NCI-H446 (cell line): Measurements from ENCODE around the gene LDB3.

Experiments used
- DNase-seq, 2 experiments: peaks; one replicate each; lab custom pipeline; 2025; lab: John Stamatoyannopoulos, UW

LDB3 gene

DNA sequence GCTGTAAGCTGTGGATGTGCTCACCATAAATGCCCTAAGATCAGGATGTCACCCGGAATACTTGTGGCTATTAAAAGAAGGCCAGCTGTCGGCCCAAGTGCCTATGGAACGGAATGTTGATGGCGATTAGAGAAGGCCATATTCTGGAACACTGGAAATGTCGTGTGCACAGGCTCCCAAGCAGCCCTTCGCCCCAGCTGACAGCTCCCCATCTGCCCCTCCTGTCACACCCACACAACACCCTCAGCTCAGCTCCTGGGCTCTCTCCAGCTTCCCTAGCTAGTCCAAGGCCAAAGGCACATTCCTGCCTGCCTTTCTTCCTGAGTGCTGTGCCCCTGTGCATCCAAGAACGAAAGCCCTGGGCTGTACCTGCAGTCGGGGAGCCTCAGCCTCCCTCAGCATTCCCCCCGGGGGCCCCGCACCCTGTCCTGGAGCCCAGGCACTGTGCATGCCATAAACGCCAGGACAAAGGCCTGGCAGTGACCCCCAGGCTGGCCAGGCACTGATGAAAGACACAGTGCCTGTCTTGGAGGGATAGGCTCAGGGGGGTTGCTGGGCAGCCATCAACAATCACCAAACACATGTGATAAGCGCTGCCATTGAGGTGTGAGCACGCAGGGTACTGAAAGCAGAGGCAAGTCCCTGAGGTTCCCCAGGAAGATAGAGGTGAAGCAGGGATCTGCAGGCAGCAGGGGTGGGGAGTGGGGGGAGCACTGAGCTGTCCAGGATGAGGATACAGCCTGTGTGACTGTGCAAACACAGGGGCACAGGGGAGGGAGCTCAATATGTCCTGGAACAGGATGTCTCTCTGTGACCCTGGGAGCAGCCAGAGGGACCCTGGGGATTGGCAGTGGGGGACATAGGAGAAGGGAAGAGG is 3.7 kb upstream of the LDB3 start:
- no peak for DNase-seq

DNA sequence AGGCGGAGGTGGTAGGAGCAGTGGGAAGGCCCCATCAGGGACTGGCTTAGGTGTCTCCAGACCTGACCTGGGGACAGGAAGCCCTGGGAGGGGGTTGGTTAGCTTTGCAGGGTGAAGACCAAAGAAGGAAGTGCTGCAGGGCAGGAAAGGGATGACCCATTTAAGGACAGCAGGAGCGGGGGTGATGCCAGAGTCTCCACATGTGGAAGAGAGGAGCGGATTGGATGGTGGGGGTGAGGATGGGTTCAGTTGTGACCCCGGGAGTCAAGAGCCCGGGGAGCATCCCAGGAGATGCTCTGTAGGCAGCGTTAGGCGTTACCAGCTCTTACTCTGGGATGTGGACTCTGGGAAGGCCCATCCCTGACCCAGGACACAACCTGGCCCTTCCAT is 3.1 kb upstream of the LDB3 start:
- no peak for DNase-seq

DNA sequence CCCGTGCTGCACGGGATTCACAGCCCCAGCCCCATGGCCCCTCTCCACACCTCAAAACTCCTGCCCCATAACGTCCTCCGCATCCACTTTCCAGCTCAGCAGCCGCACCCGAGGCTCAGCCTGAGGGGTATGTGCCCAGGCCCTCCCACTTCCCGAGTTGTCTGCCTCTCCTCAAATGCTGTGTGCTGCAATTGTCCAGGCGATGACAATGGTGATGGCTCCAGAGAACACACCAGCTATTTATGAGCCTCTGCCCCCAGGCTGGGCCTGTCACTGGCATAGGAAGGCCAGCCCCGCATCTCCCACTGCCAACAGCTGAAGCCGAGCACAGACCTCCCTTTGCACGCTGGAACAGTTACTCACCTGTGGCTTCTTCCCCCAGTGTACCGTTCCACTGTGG is 2.4 kb upstream of the LDB3 start:
- no peak for DNase-seq

DNA sequence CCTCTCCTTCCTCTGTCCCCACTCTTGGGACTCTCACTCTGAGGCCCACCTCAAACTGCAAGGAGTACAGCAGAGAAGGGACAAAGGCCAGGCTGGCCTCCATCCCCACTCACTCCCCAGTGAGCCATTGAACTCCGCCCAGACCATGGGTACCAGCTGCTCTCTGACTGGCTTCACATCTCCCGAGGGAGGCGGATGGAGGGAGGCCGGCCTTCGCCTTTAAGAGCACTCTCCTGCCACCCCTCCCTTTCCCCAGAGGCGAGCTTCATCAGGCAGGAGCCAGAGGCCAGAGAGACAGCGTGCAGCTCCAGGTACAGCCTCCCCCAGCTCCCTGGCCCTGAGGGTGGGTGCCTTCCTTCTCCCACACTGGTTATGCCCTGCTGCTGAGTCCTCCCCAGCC is 1.8 kb upstream of the LDB3 start:
- no peak for DNase-seq

DNA sequence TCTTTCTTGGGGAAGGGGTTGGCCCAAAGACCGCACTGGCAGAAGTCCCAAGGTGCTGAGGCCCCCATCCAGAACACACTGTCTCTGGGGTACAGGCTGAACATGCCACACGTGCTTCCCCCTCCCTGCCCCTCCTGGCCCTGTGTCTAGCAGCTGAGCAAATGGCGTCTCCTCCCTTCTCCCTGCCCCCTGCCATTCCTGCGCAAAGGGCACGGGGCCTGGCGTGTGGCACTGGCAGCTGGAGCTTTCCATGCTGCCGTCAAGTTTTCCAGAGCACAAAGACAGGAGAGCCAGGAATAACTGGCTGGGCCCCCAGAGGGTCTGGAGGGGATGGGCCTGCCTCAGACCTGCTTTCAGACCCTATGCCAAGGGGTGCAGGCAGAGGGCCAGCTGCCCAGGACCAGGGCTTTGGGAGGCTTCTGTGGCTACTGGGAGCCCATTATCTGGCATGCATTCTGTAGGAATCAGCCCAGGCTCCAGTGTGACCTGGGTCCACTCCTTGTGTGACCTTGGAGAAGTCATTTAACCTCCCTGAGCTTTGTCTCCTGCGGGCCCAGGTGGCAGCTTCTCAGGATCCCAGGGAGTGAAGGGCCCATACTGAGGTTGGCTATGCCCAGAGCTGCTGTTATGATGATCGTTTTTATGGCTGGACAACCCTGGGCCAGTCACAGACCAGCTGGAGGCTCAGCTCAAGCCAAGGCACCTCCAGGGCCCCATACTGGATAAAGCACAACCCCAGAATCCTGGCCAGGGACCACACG is 710 bp upstream of the LDB3 start:
- DNase-seq: peak in 1 of 2 experiments; percentile 39

DNA sequence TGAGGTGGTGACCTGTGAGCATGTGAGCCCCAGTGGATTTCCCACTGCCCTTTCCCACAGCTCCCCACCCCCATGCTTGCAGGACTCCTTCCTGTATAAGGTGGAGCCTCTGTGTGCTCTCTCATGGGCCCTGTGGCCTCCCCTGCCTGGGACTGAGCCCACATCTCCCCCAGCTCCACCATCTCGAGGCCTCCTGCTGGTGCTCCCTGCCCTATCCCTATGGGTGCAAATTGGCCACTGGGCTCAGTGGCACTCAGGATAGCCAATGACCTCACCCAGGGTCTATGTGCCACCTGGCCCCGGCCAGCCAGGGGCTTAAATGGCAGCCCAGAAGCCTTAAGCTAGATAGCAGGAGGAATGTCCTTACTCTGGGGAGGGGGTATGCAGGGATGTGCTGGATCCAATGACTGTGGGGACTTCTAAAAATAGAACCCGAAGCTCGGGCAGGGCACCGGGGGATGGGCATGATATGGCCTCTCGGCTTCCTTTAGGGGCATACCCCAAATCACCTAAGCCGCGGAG is 2.0 kb downstream of the LDB3 start:
- DNase-seq: no peak

DNA sequence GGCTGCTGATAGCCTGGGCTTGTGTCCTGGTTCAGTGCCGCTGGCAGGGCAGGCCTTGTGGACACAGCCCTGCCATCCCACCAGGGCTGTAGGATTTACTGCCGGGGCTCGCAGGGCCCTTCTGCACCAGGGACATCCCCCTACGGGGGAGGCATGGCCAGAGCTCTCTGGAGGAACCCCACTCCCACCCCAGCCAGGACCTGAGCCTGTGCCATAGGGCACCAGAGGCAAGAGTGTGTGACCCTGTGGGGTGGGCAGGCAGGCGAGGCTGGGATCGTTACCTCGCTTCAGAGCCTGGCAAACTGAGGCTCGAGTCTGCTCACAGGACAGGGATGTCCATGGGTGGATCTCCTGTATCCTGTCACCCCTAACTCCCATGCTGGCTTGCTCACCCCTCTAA is 2.6 kb downstream of the LDB3 start:
- no peak for DNase-seq

DNA sequence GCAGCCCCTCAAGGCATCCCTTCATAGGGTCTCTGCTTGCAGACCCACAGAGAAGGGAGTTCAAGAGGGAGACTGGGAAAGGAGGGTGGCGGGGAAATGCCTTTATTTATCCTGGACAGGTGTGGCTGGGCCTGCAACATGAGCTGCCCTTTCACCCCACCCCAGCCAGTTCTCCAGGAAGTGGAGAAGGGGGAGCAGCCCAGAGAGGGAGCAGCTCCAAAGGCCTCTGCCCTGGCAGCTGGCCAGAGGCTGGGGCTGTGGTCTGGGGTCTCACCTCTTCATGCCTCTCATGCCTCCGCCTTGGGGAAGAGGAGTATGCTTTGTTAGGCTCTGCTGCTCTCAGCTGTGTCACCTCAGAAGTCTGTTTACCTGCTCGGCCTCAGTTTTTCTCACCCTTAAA is 3.1 kb downstream of the LDB3 start:
- DNase-seq: no peak

DNA sequence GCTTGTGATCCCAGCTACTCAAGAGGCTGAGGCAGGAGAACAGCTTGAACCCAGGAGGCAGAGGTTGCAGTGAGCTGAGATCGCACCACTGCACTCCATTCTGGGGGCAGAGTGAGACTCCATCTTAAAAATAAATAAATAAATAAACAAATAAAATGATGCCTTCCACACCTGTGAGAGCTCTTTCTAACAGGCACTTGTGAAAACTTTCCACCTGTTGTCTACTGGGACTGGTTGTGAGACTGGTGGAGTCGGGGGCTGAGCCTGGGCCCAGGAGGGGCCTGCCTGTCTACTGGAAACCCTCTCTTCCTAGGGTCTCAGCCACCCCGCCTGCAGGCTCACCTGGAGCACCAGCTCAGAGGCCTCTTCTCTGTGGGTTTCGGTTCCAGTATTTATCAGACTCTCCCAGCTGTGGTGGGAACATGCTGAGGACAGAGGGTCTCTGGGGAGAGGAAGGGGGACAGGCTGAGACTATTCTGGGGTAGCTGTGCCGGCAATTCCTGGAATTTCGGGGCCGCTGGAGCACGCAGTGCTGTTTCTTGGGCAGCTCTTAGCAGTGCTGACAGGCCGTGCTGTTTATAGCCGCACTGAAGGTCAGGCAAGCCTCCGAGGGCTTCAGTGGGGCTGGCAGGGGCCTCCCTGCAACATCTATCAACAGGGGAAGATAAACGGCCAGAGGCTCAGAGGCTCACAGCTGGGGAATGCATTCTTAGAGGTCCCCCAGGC is 3.8 kb downstream of the LDB3 start:
- no peak for DNase-seq

DNA sequence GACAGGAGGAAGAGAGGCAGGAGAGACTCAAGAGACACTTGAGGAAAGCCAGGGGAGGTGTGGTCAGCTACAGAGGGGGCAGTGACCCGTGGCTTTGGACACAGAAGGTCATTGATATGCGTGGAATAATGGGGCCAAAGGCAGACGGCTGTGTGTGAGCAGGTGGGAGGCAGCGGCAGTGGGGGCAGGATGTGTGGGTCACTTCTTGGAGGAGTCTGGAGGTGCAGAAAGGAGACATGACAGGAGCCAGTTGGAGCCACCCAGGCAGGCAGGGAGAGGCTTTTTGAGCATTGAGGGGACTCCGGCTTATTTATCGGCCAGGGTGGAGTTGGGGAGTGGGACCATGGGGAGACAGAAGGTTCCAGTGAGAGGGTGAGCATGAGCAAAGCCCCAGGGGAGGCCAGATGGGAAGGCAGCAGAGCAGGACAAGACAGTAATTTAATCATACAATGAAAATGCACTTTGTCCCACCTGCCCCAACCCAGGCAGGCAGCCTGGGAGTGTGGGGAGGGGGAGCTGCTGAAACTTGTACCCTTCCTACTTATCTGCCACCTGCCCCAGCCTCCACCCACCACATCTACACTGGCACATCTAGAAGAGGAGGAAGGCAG is 5.0 kb downstream of the LDB3 start:
- DNase-seq: no peak

DNA sequence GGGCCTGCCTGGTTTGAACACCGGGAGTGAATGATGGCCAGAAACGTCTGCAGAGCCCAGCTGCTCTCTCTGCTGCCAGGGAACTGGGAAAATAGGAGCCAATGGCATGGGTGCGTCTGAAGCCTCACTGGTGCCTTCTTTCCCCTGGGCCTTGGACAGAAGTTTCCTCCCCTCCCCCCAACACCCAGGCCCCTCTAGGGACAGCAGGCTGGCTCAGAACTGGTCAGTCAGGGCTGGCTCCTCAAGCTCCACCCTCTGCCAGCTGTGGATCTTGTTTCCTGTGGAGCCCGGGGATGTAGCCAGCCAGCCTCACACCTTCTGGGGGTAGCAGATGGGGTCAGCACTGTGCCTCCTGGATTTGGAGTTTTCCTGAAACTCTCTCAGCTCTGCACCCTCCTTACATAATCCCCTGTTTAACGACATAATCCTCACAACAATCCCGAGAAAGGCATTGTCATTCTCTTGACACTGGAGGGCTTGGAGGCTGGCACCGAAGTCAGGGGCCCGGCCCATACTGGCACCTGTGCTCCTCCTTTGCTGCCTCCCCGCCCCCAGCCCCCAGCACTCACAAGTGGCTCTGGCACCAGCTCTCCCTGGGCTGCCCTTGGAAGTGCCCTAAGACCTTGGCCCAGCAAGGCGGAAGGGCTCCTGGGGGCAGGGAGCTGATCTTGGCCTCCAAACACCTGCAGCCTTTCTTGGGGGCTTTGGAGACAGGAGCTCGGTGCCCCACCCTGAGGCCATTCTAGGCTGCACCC is 5.7 kb downstream of the LDB3 start:
- DNase-seq: peak in 1 of 2 experiments; percentile 55

DNA sequence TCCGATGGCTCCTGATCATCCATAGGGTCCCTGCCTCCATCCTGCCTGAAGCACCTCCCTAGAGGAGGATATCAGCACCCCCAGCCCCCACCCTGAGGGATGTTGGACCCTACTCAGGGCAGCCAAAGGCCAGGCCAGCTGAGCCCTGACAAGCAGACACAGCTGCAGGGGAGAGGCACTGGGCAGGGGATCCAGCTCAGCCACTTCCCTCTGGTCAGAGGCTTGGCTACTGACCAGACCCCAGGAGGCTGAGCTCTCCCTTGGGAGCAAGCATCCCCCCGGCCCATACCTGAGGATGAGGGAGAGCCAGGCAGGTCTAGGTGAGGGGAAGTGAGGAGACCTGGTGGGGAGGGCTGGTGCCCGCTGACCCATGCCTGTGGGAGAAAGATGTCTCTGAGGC is 6.6 kb downstream of the LDB3 start:
- DNase-seq: no peak

DNA sequence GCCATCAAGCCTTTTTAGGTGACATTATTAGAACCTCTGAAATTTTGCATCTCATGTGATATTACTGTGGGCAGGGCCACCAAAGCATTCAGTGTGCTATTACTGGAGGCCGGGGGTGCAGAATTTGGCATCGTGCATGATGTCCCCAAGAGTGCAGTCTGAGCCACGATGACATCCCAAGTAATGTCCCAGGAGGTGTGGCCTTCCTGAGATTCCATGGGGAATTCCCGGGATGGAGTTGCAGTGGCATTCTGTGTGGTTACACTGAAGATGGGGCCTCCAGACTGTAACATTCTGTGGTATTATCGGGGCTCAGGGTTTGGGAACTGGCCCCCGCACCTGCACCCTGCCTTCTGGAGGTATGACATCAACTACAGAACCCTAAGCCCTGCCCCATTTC is 9.1 kb downstream of the LDB3 start:
- DNase-seq: no peak

DNA sequence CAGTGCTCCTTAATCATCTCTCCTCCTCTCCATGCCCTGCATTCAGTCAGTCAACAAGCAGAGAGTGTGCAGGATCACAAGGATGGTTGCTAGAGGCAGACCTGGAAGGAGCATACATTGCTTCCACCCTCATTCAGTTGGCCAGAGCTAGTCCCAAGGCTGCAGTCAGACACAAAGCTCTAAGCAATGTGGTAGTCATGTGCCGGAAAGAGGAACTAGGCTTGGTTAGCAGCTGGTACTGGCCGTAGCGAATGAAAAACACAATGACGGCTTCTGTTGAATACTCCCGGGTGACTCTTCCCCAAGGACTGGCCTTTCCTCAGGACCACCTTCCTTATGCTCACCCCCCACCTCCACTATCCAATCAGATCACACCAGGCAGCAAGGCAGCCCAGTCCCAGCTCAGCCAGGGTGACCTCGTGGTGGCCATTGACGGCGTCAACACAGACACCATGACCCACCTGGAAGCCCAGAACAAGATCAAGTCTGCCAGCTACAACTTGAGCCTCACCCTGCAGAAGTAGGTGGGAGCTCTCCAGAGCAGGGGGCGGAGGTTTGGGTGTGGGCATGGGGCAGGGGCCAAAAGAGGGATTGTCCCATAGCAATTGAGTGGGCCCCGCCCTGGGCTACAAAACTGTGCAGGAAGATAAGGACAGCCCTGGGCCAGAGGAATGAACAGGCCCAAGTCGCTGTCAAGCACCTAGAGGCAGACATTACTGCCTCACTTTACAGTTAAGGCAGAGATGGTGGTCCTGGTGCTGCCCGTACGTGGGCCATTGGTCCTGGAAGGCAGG is 10.9 kb downstream of the LDB3 start:
- DNase-seq: no peak

DNA sequence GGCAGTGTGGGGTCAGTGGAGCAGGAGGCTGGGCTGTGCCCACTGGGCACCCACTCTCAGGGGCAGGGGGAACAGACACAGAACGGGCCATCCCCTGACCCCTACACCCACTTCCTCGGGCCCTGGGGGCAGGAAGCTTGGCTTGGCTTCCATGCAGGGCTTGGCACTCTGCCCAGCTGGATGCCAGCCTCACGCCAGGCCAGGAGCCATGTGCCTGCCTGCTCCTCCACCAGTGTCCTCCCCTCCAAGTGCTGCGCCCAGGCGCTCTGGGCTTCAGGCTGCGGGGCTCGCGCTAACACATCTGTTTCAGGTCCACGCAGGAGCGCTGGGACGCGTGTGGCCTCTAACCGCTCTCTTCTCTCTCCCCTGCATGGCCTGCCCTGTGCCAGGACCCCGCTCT is 12.7 kb downstream of the LDB3 start:
- DNase-seq: peak in 1 of 2 experiments; percentile 10

DNA sequence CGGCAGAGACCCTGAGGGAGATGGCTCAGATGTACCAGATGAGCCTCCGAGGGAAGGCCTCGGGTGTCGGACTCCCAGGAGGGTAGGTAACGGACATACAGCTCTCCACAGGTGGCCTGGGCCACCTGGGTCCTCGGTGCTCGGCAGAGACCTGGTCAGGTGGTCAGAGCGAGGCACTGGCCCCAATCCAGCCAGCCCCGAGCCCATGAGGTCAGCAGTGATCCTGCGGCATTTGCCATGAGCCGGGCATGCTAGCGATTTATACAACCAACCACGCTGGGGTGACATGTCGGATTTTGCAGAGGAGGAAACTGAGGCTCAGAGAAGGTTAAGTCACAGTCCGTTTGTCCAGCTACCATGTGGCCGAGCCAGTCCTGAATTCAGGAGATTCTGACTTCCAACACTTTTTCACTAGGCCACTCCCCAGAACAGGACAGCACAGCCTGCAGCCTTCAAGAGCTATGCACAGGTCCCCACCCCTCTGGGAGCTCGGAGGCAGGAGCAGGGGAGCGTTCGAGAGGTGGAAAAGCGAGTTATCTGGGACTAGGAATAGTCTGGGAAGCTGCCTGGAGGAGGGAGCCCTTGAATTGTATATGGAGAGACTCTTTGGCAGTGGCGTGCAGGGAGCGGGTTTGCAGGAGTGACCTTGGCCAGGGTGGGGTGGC is 13.5 kb downstream of the LDB3 start:
- DNase-seq: no peak

DNA sequence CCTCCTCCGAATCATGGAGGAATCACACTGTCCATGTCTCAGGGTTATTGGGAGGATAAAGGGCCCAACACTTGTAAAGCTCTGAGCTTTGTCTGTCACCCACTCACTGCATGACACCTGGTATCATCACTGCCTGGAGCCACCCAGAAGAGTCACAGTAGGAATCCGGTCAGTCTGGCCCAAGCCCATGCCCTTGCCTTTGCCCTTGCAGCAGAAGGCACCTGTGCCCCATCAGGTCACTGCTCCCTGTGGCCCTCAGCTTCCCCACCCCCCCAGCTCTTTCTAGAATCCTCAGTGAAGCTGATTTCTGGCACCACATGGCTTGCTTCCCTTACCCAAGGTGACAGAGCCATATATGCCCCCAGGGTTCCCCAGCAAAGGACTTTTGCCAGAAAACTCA is 14.4 kb downstream of the LDB3 start:
- DNase-seq: no peak

DNA sequence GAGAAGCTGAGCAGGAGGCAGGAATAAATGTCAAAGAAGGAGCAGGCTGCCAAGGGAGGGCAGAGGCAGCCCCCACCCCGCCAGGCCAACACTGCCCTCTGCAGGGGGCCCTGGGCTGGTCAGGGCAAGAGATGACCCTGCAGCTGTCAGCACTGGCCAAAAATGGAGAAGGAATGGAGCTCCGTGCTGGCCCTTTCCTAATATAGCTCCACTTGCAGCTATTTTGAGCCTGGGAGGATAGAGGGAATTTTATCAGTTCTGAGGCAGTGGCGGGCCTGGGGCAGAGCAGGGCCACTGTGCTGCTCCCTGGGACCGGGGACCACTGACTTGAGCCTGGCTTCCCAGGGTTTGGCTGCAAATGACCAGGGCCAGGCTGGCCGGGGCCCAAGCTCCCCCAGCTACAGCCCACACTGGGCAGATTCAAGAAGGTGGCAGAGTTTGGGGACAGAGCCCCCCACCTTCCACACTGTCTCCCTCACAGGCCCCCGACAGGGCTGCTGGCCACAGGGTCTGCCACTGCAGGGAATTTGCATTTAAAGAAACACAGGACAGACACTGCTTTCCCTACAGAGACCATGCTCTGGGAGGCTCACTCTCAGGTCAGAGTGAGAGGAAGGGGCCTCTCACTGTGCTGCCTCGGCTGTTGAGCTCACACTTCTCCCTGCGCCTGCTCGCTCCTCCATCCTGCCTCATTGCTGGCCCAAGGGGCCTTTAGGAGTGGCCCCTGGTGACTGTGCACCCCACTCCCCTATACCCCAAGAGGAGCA is 16.2 kb downstream of the LDB3 start:
- DNase-seq: no peak

DNA sequence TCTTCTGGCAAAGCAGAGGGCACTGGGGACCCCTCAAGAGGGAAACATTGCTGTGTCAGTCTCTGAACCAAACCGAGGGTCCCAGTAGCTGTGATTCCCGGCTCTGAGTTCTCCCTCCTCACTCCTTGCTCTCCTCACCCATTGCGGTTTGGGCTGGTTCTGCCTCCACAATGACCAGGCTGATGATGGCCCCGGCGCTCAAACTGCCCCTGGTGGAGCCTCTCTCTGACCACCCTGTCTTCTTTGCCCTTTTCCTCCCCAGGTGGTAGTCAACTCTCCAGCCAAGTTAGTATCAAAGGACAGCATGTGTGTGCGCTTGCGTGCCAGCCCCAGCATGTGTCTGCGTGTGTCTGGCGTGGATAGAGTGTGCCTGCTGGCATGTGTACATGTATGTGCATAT is 17.1 kb downstream of the LDB3 start:
- no peak for DNase-seq
